Sigmoid colon (tissue), 7 donors: ENCODE results near the gene FST. TPM values are rescaled to one million over a fixed set of nuclear protein-coding genes. Genes with fewer than 3 reads are reported as not detected.

Source experiments
- DNase-seq: peaks from one replicate; pipeline ENCODE4 v3.0.0-alpha.2; 2019
- H3K27ac ChIP-seq, 4 donors: fragments of 200-600 bp; sonication (generic); one replicate each; pipeline ENCODE4 v1.5.1; 2016 to 2019; ENCODE audit warnings: mild to moderate bottlenecking in 1 of 4
- H3K27me3 ChIP-seq, 3 donors: fragments of 200-600 bp; sonication (generic); one replicate each; pipeline ENCODE4 v1.5.1; 2019; ENCODE audit warnings: mild to moderate bottlenecking in 1 of 3
- H3K36me3 ChIP-seq, 4 donors: fragments of 200-600 bp; sonication (generic); one replicate each; pipeline ENCODE4 v1.5.1; 2016 to 2019
- H3K4me1 ChIP-seq, 4 donors: fragments of 200-600 bp; sonication (generic); one replicate each; pipeline ENCODE4 v1.5.1; 2017 to 2019
- H3K4me3 ChIP-seq, 4 donors: fragments of 200-600 bp; sonication (generic); one replicate each; pipeline ENCODE4 v1.5.1; 2017 to 2019; ENCODE audit warnings: mild to moderate bottlenecking in 2 of 4, moderate library complexity in 1 of 4
- H3K9me3 ChIP-seq, 4 donors: fragments of 200-600 bp in 3 of 4; sonication (generic) in 3 of 4; one replicate each; pipeline versions ENCODE4 v1.5.1 to v1.6.1; 2013 to 2019
- EP300 ChIP-seq, 4 donors: sonication (generic); formaldehyde crosslinking; IDR thresholded peaks; one replicate each; pipeline ENCODE4 v1.6.1; 2017; ENCODE audit warnings: antibody characterized with exemption in 4 of 4
- POLR2A ChIP-seq, 2 donors: fragments of 450-650 bp; IDR thresholded peaks; one replicate each; pipeline ENCODE4 v1.6.1; 2016; ENCODE audit warnings: antibody characterized with exemption in 2 of 2, mild to moderate bottlenecking in 2 of 2, moderate library complexity in 2 of 2
- POLR2AphosphoS5 ChIP-seq, 4 donors: sonication (generic); formaldehyde crosslinking; IDR thresholded peaks; one replicate each; pipeline ENCODE4 v1.6.1; 2017; ENCODE audit warnings: antibody characterized with exemption in 4 of 4
- WGBS, 2 donors: extraction: QIAGEN DNeasy Blood & Tissue Kit; methylation state at CpG; one replicate each; pipeline ENCODE4 v1.1.7; 2013; 5-methylcytosine and 5-hydroxymethylcytosine counted together
- intact Hi-C: fragments of 100-400 bp; cut with DNase I; formaldehyde crosslinking; loops from one replicate; pipeline ENCODE4 v1.15.1; 2023
- polyA plus RNA-seq, 3 donors: library from polyadenylated mRNA; stranded (reverse); fragments of 200-250 nt; gene quantifications; one replicate each; pipeline ENCODE4 v1.2.3, GENCODE V29; 2013
- total RNA-seq, 4 donors: library from RNA; depleted of rRNA; stranded (reverse); fragments of >200 nt; gene quantifications; one replicate each; pipeline ENCODE4 v1.1.0, GENCODE V29; 2016
- TF ChIP-seq, protein P1 (sequence below), 4 experiments: fragments of 450-650 bp in 3 of 4; fragments of 200-600 bp in 1 of 4; IDR thresholded peaks; one replicate each; pipeline ENCODE4 v1.5.1; 2016 to 2019; ENCODE audit warnings: antibody characterized with exemption in 4 of 4, mild to moderate bottlenecking in 3 of 4, moderate library complexity in 2 of 4
- donor health status: healthy with polysubstance abuse.
- donor health status: Bipolar disorder and iron deficiency.
- donor health status: healthy.

Gene FST
- total and polyA plus RNA-seq, 7 donors: 0.46 to 8.8 (median 3.0) TPM

DNA sequence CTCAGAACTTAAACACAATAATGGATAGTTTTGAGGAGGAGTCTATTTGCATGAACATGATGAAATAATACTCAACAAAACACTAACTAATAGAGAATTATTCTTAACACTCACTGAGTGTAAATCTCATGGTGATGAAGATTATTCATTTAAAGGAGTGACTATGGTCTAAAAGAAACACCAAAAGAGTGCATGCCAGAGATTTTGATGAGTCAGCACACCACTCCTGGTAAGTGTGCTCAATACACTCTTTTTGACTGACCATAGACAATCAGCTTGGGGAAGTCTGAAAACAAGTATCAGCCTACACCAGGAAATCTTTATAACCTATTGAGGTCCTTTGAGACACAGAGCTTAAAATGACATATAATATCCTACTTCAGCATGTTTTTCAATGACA is 6.8 kb upstream of the FST start:
- Histone ChIP-seq H3K4me1 (peaks cover 0 to 6% (median 2%) of the 10 kb centered on the region in 4 donors), H3K4me3 (no peak overlapping the region), H3K27me3 (no peaks in the 10 kb centered on the region), H3K36me3 (no peaks in the 10 kb centered on the region), H3K9me3 (no peaks in the 10 kb centered on the region), H3K27ac (no peak overlapping the region)
- TF ChIP-seq, protein P1, sequence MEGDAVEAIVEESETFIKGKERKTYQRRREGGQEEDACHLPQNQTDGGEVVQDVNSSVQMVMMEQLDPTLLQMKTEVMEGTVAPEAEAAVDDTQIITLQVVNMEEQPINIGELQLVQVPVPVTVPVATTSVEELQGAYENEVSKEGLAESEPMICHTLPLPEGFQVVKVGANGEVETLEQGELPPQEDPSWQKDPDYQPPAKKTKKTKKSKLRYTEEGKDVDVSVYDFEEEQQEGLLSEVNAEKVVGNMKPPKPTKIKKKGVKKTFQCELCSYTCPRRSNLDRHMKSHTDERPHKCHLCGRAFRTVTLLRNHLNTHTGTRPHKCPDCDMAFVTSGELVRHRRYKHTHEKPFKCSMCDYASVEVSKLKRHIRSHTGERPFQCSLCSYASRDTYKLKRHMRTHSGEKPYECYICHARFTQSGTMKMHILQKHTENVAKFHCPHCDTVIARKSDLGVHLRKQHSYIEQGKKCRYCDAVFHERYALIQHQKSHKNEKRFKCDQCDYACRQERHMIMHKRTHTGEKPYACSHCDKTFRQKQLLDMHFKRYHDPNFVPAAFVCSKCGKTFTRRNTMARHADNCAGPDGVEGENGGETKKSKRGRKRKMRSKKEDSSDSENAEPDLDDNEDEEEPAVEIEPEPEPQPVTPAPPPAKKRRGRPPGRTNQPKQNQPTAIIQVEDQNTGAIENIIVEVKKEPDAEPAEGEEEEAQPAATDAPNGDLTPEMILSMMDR (IDR thresholded peaks at IDR 0.05): no peak
- no peak for TF ChIP-seq POLR2AphosphoS5 (IDR thresholded peaks at IDR 0.05)
- TF ChIP-seq POLR2A (IDR thresholded peaks at IDR 0.05): no peak
- TF ChIP-seq EP300 (IDR thresholded peaks at IDR 0.05): no peak
- no peak for DNase-seq
- intact Hi-C loops: no loop called here

DNA sequence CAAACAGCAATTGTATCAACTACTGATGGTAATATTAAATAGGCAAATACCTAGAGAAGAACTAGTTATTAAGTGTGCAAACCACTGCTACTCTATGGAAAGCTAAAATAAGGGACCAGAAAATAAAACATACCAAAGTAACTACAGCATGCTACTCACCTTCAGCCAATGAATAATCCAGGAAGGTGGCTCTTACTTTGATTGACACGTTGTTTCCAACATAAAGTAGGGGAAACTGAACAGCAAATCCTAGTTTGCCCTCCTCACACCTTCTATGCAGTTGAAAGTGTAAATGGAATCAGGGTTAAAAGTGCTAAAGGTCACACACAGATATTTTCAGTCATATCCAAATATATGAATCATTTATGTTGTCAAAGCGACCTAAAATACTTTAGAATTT is 5.1 kb upstream of the FST start:
- no peak for DNase-seq
- Histone ChIP-seq H3K4me1 (peaks cover 0 to 11% (median 8%) of the 10 kb centered on the region in 4 donors), H3K9me3 (no peaks in the 10 kb centered on the region), H3K27ac (no peak overlapping the region), H3K27me3 (no peaks in the 10 kb centered on the region), H3K36me3 (no peaks in the 10 kb centered on the region), H3K4me3 (no peak overlapping the region)
- intact Hi-C loops: loop anchor here (5.0 kb wide), 1 partner anchor 752 kb away; no protein-coding TSS in a partner anchor
- WGBS, 2 donors: 82 to 86% methylated on average over 2 of the region's 2 CpGs
- TF ChIP-seq POLR2A (IDR thresholded peaks at IDR 0.05) (no peak), POLR2AphosphoS5 (IDR thresholded peaks at IDR 0.05) (no peak), EP300 (IDR thresholded peaks at IDR 0.05) (no peak)
- TF ChIP-seq, protein P1 (IDR thresholded peaks at IDR 0.05): no peak

DNA sequence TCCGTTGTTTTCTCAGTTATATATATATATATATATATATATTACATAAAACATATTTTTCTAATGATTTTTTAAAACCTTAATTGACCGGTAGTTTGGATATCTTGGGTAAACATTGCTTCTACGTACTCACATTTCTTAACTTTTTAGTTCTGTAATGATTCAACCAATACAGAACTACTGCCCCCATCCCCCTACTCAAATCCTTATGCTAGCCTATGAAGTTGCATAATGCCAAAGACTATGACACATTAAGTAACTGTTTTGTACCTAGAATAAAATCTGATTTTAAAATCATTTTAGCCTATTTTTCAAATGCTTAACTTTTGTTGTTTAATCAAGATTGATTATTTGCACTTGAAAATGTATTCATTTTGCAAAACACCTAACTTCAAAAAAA is 4.4 kb upstream of the FST start:
- TF ChIP-seq, protein P1 (IDR thresholded peaks at IDR 0.05): no peak
- TF ChIP-seq POLR2AphosphoS5 (IDR thresholded peaks at IDR 0.05): no peak
- no peak for TF ChIP-seq POLR2A (IDR thresholded peaks at IDR 0.05)
- TF ChIP-seq EP300 (IDR thresholded peaks at IDR 0.05): no peak
- no peaks in the 10 kb centered on the region for H3K27me3 ChIP-seq
- 60 to 70% methylated on average over 3 of the region's 3 CpGs for WGBS, 2 donors
- H3K36me3 ChIP-seq: no peaks in the 10 kb centered on the region
- H3K9me3 ChIP-seq: no peaks in the 10 kb centered on the region
- no peak for DNase-seq
- H3K27ac ChIP-seq: no peak overlapping the region
- H3K4me1 ChIP-seq: peaks cover 0 to 14% (median 10%) of the 10 kb centered on the region in 4 donors
- H3K4me3 ChIP-seq: no peak overlapping the region
- intact Hi-C loops: loop anchor here (5.0 kb wide), 1 partner anchor 751 kb away; no protein-coding TSS in a partner anchor

DNA sequence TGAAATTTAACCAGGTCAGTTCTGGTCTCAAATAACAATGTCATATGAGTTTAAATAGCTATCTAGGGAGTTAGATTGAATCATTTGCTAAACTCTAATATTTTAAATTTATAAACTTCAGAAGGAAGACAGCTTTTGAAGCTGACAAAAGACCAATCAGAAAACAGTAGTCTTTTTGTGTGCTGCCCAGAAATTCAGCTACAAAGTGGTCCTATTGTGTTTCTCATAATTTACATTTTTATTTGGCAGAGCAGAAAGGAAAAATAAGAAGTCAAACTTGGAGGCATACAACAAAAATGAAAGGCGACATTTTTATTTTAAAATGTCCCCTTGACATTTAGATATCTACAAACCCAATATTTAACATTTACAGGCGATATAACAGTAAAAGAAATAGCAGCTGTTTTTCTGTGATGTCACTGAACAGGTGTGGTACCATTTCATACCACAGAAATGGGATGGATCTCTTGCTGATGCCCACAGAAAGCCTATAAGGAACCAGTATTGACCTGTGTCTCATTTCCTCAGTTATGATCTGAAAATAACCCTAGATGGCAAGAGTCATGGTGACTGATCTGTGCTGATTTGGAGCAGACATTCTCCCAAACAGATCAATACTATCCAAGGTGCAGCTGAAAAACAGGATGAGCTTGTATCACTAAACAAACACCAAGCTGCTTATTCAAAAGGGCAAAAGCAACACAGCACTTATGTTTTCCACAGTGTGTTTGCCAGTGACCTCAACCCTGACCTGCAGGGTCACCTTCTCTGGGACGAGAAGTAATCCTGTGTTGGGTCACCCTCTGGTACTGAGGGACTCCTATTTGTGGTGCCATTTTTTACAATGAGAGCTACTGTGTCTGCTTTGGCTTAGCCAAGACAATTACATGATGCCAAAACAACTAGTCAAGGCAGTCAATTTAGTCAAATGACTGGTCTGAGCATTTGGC is 3.6 kb upstream of the FST start:
- no peak for DNase-seq
- Histone ChIP-seq H3K36me3 (no peaks in the 10 kb centered on the region), H3K4me1 (peaks cover 0 to 20% (median 15%) of the 10 kb centered on the region in 4 donors), H3K27ac (no peak overlapping the region), H3K9me3 (no peaks in the 10 kb centered on the region), H3K27me3 (no peaks in the 10 kb centered on the region), H3K4me3 (no peak overlapping the region)
- 49 to 77% methylated on average over 3 of the region's 3 CpGs for WGBS, 2 donors
- TF ChIP-seq EP300 (IDR thresholded peaks at IDR 0.05) (no peak), POLR2AphosphoS5 (IDR thresholded peaks at IDR 0.05) (no peak), POLR2A (IDR thresholded peaks at IDR 0.05) (no peak)
- TF ChIP-seq, protein P1 (IDR thresholded peaks at IDR 0.05): no peak
- intact Hi-C loops: loop anchor here (5.0 kb wide), 1 partner anchor 750 kb away; no protein-coding TSS in a partner anchor
